ENCODE results near the gene ACTR1B. TPM values are rescaled to one million over a fixed set of nuclear protein-coding genes. Genes with fewer than 3 reads are reported as not detected.
"Not testable (repeated sequence)": the region's sequence is repeated elsewhere in the genome, so short reads cannot be mapped to it uniquely, and the experiment has no call there.

The ACTR1B gene
- total RNA-seq, 1 donor from 2014 or later, result 48.8 TPM

DNA sequence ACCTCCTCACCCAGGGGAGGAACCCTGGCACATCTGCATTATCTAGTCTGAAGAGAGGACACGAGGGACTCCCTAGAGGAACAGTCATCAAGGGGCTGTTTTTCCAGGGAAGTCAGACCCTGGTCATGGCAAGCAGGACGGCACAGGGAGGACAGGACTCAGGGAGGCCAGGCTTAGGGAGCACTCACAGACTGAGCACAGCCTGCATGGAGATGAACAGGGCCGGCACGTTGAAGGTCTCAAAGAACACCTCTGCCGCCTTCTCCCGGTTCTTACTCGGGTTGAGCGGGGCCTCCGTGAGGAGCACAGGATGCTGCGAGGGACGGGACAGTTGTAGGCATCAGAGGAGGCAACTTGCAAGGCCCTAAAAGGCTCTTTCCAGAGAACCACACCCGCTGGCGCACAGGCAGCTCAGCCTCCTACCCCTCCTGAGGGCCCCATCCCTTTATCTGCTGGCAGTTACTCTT, 5.1 kb downstream of the ACTR1B start:
- no peak for DNase-seq

DNA sequence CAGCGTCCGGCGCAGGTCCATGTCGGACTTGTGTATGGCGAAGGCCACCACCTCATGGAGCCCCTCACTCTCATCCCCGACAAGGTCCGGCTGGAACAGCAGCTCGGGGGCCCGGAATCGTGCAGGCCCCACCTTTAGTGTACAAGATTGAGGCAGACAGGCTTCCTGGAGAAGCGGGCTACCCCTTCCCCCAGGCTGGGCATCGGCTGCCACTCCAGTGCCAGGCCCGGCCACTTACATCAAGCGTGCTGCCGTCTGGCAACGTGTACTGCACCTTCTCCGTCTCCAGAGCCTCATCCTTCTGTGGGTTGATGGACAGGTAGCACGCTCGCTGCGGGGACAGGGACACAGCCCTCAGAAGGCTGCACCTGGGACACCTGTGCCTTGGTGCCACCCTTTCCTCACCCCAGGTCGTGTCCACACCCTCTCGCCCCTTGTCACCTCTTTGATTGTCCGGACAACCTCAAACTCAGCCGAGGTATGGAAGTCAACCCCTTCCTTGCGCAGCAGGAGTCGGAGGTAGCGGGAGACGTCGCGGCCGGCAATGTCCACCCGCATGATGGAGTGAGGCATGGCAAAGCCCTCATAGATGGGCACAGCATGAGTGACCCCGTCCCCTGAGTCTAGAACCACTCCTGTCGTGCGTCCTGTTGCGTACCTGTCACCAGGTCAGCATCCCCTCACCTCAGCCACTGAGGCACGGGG, 5.7 kb downstream of the ACTR1B start:
- DNase-seq, result no peak

DNA sequence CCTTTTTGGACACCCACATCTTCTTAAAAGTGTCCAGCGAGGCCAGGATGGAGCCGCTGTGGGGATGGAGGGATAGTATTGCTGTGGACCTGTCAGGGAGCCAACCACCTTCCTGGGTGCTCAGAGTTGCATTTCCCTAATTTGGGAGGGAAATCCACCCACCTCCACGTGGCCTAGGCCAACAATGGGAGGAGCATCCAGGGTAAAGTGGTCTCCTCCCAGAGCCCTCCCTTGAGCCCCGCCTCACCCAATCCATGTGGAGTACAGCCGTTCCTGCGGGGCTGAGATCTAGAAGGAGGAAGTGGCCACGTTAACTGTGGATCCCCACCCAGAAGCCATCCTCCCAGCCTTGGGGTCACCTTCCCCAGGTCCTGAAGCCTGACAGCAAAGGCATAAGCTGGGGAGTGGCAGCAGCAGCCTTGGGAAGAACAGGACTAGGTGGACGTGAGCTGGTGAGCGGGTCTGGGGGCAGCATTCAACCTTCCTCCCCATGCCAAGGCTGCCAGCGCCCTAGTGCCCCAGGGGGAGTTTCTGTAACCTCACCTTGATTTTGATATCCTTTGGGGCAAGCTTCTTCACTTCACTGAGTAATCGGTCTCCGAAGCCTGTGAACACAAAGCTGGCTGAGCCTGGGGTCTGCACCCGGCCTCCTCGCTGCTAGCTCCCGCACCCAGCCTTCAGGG, 6.8 kb downstream of the ACTR1B start:
- no peak for DNase-seq

DNA sequence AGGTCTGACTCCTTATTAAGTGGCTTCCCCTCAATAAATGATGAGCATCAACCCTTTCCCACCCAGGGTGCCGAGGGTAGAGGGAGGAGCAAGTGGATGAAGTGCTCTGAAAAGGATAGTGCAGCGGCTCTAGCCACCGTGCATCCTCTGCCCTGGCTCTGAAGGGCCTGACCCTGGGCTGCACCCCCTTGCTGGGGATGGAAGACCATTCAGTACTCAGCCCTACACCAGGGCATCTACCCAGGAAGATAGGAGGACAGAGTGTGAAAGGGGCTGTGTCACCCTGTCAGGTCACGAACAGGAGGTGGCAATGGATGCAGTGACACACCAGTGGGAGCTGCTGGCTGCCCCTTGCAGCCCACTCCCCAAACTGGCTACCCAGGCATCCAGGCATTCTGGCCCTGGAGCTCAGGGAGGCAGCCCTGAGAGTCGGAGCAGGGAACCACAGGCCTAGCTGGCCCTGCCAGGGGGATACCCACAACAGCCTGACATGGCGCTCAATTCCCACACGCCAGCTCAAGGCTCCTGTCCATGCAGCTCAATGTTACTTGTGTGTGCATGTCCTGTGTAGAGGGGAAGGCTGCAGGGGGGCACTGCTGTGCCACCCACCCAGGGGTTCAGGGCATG, 7.6 kb downstream of the ACTR1B start:
- DNase-seq, result no peak

DNA sequence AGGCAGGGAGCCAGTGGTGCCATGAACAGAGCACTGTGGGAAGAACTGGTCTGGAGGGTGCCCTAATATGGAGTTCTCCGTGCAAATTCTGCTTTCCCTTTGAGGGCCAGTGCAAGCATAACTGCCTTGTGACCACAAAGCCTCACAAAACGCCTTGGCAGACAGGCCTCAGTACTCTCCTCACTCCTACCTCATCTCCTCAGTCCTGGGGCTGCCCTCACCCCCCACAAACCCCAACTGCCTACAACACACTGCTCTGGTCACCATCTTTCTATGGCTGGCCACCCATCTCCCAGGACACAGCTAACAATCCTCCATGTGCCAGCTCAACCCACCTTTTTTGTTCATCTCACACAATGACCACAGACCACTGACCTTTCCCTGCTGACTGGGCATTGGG, 9.1 kb downstream of the ACTR1B start:
- no peak for DNase-seq

DNA sequence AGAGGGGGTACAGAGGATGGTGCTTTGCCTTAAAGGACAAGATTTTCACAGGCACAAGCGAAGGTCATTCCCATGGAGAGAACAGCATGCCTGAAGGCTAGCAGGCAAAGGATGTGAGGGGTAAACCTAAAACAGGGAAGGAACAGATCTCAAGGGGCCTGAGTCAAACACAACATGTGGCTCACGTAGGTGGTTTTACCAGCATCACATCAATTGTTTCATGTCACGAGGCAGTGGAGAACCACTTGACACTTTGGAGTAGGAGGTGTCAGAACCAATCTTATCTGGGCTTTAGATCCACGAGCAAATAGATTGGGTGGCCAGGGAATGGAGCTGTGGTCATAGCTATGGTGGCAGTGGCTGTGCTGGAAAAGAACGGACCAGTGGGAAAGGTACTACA, 9.5 kb downstream of the ACTR1B start:
- DNase-seq, result no peak

DNA sequence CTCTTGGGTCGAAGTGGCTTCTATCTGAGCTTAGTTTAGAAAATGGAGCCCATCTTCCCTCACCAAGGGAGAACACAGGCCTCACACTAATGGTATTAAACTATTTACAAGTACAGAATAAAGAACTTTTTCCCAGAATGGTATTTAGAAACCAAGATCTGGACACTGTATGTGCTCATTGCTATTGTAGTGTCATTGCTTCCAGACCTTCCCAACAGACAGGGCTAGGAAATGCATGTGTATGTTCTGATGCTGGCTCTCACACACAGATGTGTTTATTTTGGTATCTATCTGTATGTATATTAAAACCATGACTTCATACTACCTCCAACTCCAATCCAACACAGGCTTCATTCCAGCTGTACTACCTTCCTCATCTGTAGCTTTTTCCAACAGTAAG, 10.0 kb downstream of the ACTR1B start:
- no peak for DNase-seq

DNA sequence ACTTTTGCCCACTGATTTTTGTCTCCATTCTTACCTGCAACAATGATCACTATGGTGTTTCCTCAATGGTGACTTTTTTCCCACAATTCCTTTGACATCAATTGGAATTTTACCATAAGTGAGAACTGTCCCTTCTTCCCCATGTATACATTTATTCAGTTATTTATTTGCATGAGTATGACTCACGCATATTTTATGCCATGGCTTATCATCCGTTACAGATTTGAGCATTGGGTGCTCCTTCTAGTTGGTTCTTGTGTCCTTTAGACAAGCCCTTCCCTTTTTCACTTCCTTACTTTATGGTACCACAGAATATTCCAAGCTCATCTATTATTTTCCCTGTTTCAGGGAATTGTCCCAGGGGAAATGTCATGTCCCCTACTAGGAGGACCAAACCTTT, 10.4 kb downstream of the ACTR1B start:
- no peak for DNase-seq

DNA sequence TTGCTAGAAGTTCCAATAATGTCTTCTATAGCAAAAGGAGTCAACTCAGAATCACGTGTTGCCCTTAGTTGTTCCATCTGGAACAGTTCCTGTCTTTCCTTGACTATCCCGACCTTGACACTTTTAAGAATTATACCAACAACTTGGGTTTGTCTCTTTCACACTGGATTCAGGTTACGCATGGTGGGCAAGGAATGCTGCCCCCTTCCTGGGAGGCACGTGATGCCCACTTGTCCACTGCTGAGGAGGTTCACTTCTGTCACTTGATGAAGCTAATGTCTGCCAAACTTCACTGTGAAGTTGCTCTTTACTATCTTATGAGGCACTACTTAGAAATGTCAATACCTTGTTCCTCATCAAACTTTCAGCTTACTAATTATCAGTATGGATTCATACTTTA, 12.7 kb downstream of the ACTR1B start:
- no peak for DNase-seq

DNA sequence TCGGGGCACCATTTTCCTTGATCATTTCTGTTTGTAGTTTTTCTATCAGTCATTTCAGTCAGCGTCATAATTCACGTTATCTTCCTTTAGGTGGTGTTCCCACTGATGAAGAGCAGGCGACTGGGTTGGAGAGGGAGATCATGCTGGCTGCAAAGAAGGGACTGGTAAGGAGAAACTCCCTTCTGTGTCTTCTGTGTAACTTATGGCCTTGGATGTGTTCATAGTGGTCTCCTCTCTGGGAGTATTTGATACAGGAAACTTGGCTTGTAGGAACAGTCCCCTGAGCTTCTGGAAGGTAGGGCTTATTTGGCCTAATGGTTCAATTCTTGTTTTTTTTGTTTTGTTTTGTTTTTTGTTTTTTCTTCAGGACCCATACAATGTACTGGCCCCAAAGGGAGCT, 16.9 kb downstream of the ACTR1B start:
- no peak for DNase-seq

DNA sequence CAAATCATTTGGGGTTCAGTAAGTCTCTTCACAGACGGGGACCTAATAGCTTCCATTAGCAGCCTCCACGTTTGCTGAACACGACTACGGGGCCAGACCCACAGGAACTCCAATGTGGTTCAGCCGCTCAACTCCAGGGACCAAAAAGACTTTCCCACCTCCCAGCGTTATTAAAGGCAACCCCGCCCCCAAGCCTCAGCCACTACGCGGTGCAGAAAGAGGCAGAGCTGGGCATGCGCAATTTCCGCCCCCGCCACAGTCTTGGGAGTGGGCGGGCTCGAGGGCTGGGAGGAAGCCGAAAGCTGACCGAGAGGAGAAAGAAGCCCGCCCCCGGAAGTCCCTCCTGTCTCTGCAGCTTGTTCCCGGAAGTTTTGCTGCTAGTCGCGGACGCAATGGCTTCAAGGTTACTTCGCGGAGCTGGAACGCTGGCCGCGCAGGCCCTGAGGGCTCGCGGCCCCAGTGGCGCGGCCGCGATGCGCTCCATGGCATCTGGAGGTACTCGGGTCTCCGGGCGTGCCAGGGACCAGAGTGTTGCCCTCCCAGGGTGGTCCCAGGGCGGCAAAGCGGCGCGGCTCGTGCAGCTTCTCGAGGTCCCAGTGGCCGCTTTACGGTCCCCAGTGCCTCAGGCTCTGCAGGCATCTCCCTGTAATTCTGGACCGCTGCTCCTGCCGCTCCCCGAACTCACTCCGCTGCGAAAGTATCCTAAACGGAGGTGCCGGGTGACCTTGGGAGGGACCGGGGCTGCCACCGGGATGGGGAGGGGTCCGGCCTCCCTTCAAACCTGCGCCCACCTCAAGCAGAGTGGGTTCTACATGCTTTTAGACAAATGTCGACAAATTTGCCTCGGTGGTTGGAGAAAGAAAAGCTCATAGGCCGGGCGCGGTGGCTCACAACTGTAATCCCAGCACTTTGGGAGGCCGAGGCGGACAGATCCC, 17.9 kb downstream of the ACTR1B start, which contains the start of gene COX5B:
TSS of gene COX5B (plus strand) at position 368 of the 935 bp plus-strand sequence. CDS start at position 393, 25 bp downstream.
- DNase-seq, result peak; percentile 100

DNA sequence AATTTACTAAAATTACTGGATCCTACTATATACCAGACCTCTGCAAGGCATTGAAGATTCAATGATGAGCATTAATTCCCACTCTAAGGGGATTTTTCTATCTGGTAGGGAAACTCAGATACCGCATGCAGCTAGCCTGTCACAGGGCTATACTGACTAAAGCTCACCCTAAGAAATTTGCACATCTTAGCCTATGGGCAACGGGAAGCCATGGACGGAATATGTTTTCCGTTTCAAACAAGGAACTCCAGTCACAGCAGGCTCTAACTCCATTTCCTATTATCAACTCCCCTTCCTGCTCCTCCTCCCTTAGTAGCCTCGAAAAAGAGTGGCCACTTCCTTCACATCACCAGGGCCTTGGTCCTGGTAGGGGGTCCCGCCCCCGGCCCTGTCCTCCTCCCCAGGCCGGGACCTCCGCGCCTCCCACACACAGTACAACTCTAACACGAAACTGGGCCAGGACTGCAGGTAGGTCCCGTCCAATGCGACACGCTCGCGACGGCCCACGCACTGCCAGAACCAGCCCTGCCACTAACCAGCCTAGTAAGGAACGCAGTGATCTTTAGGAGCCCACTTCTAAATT, 18.6 kb downstream of the ACTR1B start:
- DNase-seq, result no peak

DNA sequence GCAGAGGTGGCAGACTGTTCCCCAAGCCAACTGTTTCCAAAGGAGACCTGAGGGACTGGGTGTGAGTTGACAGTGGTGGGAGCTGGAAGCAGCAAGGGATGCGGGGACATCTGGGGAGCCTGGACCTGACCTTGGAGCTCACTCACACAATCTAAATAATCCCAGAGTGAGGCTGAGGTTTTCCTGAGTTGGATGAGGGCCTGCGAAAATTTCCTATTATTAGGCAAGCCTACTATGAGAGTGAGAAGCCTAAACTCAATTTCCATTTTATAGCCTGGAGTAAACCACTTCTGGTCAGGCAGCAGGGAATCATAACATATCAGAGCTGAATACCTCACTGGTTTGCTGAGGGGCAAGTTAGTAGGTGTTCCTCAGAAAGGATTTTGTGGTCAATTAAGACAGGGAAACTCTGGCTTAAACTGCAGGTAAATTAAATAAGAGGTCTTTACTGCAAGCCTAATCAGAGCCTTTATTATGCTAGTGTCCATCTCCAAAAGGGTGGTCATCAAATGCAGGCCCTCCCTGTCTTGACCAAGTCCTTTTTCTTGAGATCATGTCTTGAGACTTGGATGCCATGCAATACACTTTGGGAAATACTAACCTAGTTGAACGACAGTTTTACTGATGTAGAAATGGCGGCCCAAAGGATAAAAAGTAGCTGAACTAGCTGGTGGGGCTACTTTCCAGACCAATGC, 19.7 kb downstream of the ACTR1B start:
- no peak for DNase-seq

DNA sequence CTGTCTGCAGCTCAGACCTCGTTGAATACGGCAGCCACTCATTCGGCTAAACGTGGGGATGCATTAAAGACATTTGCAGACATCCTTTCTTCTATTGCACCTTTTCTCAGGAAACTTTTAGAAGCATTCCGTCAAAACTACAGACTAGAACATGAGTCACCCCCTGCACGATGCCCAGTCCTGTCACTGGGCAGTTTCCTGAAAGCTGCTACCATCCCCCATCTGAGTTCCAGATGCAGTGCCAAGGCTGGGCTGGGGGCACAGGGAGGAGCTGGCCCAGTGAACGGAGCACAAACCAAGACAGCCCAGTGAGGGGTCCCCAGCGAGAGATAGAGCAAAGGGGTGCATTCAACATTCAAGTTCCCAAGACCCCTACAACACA, 37.8 kb downstream of the ACTR1B start:
- not testable (repeated sequence) for DNase-seq

DNA sequence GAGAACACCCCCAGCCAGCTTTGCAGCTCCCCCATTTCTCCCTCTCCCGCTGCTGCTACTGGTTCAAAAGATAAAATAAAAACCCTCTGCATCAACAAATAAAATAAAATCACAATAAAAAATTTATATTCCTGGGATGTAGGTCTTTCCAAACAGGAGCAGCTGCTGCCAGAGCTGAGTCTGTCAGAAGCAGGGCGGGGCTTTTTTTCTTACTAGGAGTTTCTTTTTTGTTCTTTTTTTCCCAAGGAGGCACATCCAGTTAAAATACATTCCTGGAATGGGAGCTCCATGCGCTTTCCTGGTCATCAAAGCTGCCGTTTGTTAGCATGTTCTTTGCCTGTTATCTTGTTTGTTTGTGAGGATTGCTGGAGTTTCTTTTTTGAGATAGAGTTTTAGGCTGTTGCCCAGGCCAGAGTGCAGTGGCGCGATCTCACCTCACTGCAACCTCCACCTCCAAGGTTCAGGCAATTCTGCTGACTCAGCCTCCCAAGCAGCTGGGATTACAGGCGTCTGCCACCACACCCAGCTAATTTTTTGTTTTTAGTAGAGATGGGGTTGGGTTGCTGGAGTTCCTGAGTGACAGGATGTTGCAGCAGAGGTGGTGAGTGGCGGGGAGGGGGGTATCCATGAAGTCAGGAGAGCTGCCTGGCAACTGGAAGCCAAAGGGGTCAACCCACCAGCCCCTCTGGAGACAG, 38.3 kb downstream of the ACTR1B start:
- not testable (repeated sequence) for DNase-seq

DNA sequence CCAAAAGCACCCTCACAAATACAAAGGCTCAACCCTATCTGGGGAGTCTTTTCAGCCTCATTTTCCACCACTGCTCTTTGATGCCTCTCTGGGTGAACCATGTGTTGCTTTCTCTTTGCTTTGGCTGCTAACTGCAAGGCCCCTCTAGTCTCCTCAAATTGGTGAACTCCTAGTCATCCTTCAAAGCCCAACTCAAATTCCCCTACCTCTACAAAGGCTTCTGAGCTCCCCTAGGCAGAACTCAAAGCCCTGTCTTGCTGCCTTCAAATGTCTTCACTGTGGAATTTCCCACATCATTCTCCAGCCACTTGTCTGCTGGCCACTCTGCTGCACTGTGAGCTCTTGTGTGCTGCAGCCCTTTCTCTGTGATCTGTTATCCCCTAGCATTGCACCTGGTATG, 40.9 kb downstream of the ACTR1B start:
- DNase-seq, result not testable (repeated sequence)

DNA sequence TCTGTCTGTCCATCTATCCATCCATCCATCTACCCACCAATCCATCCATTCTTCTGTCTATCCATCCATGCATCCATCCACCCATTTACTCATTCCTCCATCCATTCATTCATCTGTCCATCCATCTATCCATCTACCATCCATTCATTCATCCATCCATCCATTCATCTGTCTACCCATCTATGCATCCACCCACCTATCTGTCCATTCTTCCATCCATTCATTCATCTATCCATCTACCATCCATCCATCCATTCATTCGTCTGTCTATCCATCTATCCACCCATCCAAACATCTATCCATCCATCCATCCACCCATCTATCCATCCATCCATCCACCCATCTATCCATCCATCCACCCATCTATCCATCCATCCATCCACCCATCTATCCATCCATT, 43.4 kb downstream of the ACTR1B start:
- DNase-seq, result not testable (repeated sequence)

DNA sequence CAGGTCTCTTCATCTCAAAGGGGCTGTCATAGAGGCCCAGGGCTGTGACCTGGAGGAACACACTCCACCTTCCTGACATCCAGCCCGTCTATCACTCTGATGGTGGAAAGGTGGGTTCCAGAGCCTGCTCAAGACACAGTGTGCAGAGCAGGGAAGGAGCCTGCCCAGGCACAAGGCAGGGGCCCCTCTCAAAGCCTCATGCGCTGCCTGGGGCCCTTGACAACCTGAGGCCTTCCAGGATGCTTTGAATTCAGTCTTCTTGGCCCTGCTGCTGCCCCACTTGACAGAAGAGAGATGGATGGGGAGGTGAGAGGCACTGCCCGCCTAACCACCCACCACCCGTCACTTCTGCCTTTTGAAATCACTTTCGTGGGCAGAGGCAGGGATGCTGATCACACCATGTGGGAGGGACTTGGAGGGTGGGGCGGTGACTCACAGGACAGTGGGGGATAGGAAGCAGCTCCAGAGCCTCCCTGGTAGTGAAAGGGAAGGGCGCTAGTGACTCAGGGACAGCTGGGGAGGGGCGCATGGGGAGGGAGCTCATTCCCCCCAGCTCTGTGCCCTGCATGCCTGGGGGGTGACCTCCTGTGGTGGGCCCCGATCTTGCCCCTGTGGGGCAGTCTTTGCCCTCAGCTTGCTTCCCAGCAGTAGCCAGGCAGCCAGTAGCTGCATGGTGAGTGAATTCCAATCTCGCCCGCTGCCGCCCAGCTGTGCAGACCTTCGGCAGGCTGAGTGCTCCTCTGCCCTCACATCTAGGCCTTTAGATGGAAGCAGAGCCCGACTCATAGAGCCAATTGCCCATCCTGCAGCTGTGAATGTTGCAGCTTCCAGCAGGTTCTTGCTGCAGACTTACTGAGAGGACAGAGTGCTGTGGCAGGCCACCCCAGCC, 44.7 kb downstream of the ACTR1B start:
- DNase-seq, result not testable (repeated sequence)

DNA sequence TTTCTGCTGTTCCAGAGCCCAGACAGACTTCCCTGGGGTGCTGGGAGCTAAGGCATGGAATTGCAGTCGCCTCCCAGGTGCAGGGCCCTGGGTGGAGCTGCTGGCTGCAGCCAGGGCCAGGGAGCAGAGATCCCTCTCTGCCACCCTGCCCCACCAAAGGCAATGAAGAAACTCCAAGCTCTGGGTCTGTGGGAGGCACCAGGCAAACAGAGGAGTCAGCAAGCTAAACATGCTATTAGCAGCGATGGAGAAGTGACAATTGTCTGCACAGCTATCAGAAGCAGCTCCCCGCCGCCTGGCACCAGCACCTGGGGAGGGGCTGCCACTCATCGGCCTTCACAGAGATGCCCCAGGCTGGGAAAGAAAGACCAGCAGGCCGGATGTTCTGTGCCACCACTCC, 45.9 kb downstream of the ACTR1B start:
- DNase-seq, result no peak

Data from tongue (tissue), 2 donors.